A673 (cell line): ENCODE data around the gene IQCM. TPM values are rescaled to one million over a fixed set of nuclear protein-coding genes. Genes with fewer than 3 reads are reported as not detected.

Experiments used
- BruUV-seq: library from RNA; stranded (reverse); fragments of 400-500 nt; replicated peaks from 2 replicates; lab custom pipeline; 2021; lab: Mats Ljungman, UMichigan
- CTCF ChIA-PET: fragments of 300-600 bp; sonication (Branson Sonifier 250); formaldehyde crosslinking; loops from one replicate; lab custom pipeline; 2022; ENCODE audit warnings: antibody characterized with exemption; lab: Charles Lee
- POLR2A ChIA-PET: fragments of 300-600 bp; sonication (Branson Sonifier 250); formaldehyde crosslinking; loops from one replicate; lab custom pipeline; 2022; ENCODE audit warnings: antibody characterized with exemption; ENCODE audit not compliant: low non-redundant PET; lab: Charles Lee
- DNase-seq: peaks from one replicate; pipeline ENCODE4 v3.0.0-alpha.2; 2015; ENCODE audit warnings: low spot score
- H3K27ac ChIP-seq: fragments of 200-600 bp; sonication (generic); 2 replicates; pipeline ENCODE4 v1.5.1; 2016; ENCODE audit warnings: mixed run types, low read depth, mild to moderate bottlenecking, mixed read lengths, antibody characterized with exemption, low read length; ENCODE audit not compliant: poor library complexity, severe bottlenecking
- H3K27me3 ChIP-seq: fragments of 200-600 bp; sonication (generic); replicated peaks from 2 replicates; pipeline ENCODE4 v1.6.1; 2017; ENCODE audit warnings: mixed run types, low read depth, mild to moderate bottlenecking, mixed read lengths, antibody characterized with exemption, low read length; ENCODE audit not compliant: insufficient read depth, poor library complexity
- H3K36me3 ChIP-seq: fragments of 200-600 bp; sonication (generic); 2 replicates; pipeline ENCODE4 v1.6.1; 2016; ENCODE audit warnings: mixed run types, mild to moderate bottlenecking, mixed read lengths, antibody characterized with exemption, low read length; ENCODE audit not compliant: insufficient read depth, poor library complexity, severe bottlenecking
- H3K4me1 ChIP-seq: fragments of 200-600 bp; sonication (generic); 2 replicates; pipeline ENCODE4 v1.6.1; 2017; ENCODE audit warnings: mixed run types, mild to moderate bottlenecking, mixed read lengths, antibody characterized with exemption, low read length; ENCODE audit not compliant: insufficient read depth, poor library complexity, severe bottlenecking
- H3K4me3 ChIP-seq: fragments of 200-600 bp; sonication (generic); 2 replicates; pipeline ENCODE4 v1.5.1; 2016; ENCODE audit warnings: low read depth, mixed run types, mild to moderate bottlenecking, mixed read lengths, low read length; ENCODE audit not compliant: poor library complexity, severe bottlenecking
- H3K9me3 ChIP-seq: fragments of 200-600 bp; sonication (generic); 2 replicates; pipeline ENCODE4 v1.6.1; 2016; ENCODE audit warnings: mixed run types, low read depth, mild to moderate bottlenecking, mixed read lengths, antibody characterized with exemption, low read length; ENCODE audit not compliant: poor library complexity, severe bottlenecking
- CTCF ChIP-seq: fragments of 300-800, 200-600 bp; sonication (generic); conservative IDR thresholded peaks from 2 replicates; pipeline ENCODE4 v1.5.1; 2017; ENCODE audit warnings: low read depth, mild to moderate bottlenecking, antibody characterized with exemption, low read length, moderate library complexity, mixed read lengths
- EZH2 ChIP-seq: fragments of 200-600 bp; sonication (generic); IDR thresholded peaks from 2 replicates; pipeline ENCODE4 v1.6.1; 2017; ENCODE audit warnings: borderline replicate concordance, low read depth, mild to moderate bottlenecking, mixed read lengths, antibody characterized with exemption, low read length; ENCODE audit not compliant: poor library complexity, severe bottlenecking
- intact Hi-C: fragments of 100-400 bp; cut with micrococcal nuclease; formaldehyde crosslinking; loops from one replicate; pipeline ENCODE4 v1.10.0; 2022; ENCODE audit not compliant: unreplicated experiment
- total RNA-seq: library from RNA; stranded (reverse); gene quantifications from 2 replicates; pipeline ENCODE4 v1.2.3, GENCODE V29; 2021

The IQCM gene
- total RNA-seq, 1 experiment from 2014 or later: not detected

DNA sequence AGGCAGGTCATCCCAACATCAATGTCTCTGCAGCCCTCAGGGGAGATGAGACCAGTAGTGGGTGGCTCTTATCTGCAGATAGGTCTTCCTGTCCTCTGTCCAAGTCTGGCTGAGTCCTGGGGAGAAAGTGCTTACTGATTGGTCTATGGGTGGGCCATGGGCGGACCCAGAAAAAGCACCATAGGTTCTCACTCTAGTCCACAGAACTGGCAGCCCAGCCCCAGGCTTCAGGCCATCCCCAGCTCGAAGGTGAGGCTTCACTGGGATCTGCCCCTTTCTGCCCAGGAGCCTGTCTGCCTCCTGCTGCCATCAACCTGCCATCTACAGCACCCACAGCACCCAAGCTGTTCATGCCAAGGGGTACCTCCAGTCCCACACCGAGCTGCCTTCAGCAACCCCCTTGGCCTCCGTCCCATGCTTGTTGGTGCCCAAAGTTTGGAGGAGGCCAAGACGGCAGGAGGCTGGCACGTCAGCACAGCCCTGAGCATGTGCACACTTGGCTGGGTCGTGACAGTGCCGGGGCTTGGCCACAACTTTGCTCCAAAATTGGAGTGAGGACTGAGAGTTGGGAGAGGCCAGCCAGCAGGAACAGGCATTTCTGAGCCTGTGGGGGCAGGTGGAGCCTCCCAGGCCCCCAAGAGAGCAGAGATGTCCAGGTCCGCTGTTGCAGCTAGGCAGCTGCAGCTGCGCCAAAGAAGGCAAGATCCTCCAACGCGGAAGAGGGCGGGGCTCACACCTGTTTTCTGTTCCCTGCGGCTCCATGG lies 99.6 kb downstream of the IQCM start:
- no peaks in the 10 kb centered on the region for H3K36me3 ChIP-seq
- BruUV-seq: no TSS peak
- intact Hi-C loops: no loop called here
- TF ChIP-seq CTCF: no peak
- POLR2A ChIA-PET: no interaction called here
- H3K27me3 ChIP-seq: no peaks in the 10 kb centered on the region
- DNase-seq: no peak
- H3K9me3 ChIP-seq: no peaks in the 10 kb centered on the region
- H3K4me1 ChIP-seq: no peaks in the 10 kb centered on the region
- no peak overlapping the region for H3K27ac ChIP-seq
- no peak overlapping the region for H3K4me3 ChIP-seq
- CTCF ChIA-PET: no interaction called here

GRCh38 chr4:149713031-149713430 lies 102.6 kb downstream of the IQCM start:
- intact Hi-C loops: no loop called here

GRCh38 chr4:149711593-149712365 lies 103.9 kb downstream of the IQCM start:
- Histone ChIP-seq H3K36me3 (no peaks in the 10 kb centered on the region), H3K27me3 (no peaks in the 10 kb centered on the region), H3K4me1 (no peaks in the 10 kb centered on the region), H3K4me3 (no peak overlapping the region), H3K27ac (no peak overlapping the region), H3K9me3 (no peaks in the 10 kb centered on the region)
- CTCF ChIA-PET: no interaction called here
- no peak for DNase-seq
- intact Hi-C loops: no loop called here
- POLR2A ChIA-PET: interaction anchor here (0.7 kb wide), 1 partner anchor 1301 kb away, joined by 5 read pairs; no protein-coding TSS in a partner anchor
- no peak for TF ChIP-seq EZH2
- no peak for TF ChIP-seq CTCF
- no TSS peak for BruUV-seq

More at GRCh38 chr4:149713031-149713430, 102.6 kb downstream of the IQCM start:
- Histone ChIP-seq H3K4me3 (no peak overlapping the region), H3K4me1 (no peaks in the 10 kb centered on the region), H3K27ac (no peak overlapping the region), H3K36me3 (no peaks in the 10 kb centered on the region), H3K9me3 (no peaks in the 10 kb centered on the region), H3K27me3 (no peaks in the 10 kb centered on the region)
- ChIA-PET CTCF (no interaction called here), POLR2A (no interaction called here)
- no TSS peak for BruUV-seq
- DNase-seq: no peak
- no peak for TF ChIP-seq EZH2
- TF ChIP-seq CTCF: no peak
